Activated CD4-positive, alpha-beta memory T cell treated with anti-CD3 and anti-CD28 coated beads, Interleukin-2, amount 10 ng/mL, durations not matched to agents 7 days and 5 days (primary cell): ENCODE data around the gene CTTNBP2. TPM values are rescaled to one million over a fixed set of nuclear protein-coding genes. Genes with fewer than 3 reads are reported as not detected.

ENCODE experiments used
- CTCF ChIA-PET: fragments of 350-600 bp; sonication (Branson Sonifier 250); formaldehyde crosslinking; loops from one replicate; lab custom pipeline; 2021; ENCODE audit warnings: antibody characterized with exemption, inconsistent platforms; lab: Charles Lee
- POLR2A ChIA-PET: fragments of 350-600 bp; sonication (Branson Sonifier 250); formaldehyde crosslinking; loops from one replicate; lab custom pipeline; 2021; ENCODE audit warnings: antibody characterized with exemption; lab: Charles Lee
- DNase-seq: peaks from one replicate; pipeline ENCODE4 v3.0.0-alpha.2; 2020
- H3K27ac Mint-ChIP-seq: one replicate; pipeline ENCODE4 v1.8.0; 2021; ENCODE audit warnings: mild to moderate bottlenecking, mixed read lengths
- H3K27me3 Mint-ChIP-seq: one replicate; pipeline ENCODE4 v1.8.0; 2021; ENCODE audit warnings: mixed read lengths
- H3K36me3 Mint-ChIP-seq: one replicate; pipeline ENCODE4 v1.8.0; 2021; ENCODE audit warnings: low read depth, mixed read lengths
- H3K4me1 Mint-ChIP-seq: one replicate; pipeline ENCODE4 v1.8.0; 2021; ENCODE audit warnings: mixed read lengths
- H3K4me3 Mint-ChIP-seq: one replicate; pipeline ENCODE4 v1.8.0; 2021; ENCODE audit warnings: mild to moderate bottlenecking, mixed read lengths
- H3K9me3 Mint-ChIP-seq: one replicate; pipeline ENCODE4 v1.8.0; 2021; ENCODE audit warnings: mixed read lengths
- total RNA-seq, 2 experiments: library from RNA; stranded (reverse); gene quantifications; one replicate each; pipeline ENCODE4 v1.2.3, GENCODE V29; 2021

Gene CTTNBP2
- total RNA-seq, 2 experiments from 2014 or later, result not detected

DNA sequence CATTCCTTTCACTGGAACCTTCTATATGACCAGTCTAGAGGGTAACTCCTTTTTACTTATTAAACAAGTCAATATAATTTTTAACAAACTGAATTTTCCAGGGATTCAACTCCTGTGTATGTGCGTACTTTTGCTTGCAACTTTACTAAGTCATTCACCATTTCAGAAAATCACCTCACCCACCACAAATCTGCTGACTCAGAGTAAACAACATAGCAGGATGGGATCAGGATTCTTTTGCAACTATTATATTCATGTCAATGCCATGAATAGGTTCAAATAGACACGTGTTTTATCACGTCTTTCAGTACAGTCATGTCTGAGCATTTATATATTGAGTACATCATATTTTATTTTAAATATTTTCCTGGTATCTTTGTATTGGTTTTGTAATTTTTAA is 14.5 kb downstream of the CTTNBP2 start:
- H3K27me3 Mint-ChIP-seq, result no peaks in the 10 kb centered on the region
- ChIA-PET CTCF (no interaction called here), POLR2A (no interaction called here)
- H3K9me3 Mint-ChIP-seq, result no peaks in the 10 kb centered on the region
- no peaks in the 10 kb centered on the region for H3K4me1 Mint-ChIP-seq
- H3K4me3 Mint-ChIP-seq, result no peak overlapping the region
- DNase-seq, result no peak
- no peak overlapping the region for H3K27ac Mint-ChIP-seq
- no peaks in the 10 kb centered on the region for H3K36me3 Mint-ChIP-seq

DNA sequence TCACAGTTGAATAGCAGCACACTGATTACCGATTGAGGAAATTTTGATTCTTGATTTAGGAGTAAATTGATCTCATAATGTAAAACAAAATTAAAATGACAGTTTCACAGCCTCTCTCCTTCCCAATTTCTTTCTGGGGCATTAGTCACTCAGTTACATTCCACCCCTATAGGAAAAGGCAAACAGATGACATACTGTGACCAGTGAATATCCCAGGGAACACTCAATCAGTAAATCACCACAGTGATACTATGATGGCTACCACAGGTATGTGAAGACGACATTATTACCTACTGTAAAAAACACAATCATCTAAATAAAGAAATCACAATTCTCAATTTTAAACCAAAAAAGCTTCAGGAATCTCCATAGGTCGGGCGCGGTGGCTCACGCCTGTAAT is 15.5 kb downstream of the CTTNBP2 start:
- no peaks in the 10 kb centered on the region for H3K4me1 Mint-ChIP-seq
- H3K27ac Mint-ChIP-seq, result no peak overlapping the region
- ChIA-PET POLR2A (no interaction called here), CTCF (no interaction called here)
- H3K36me3 Mint-ChIP-seq, result no peaks in the 10 kb centered on the region
- DNase-seq, result no peak
- H3K4me3 Mint-ChIP-seq, result no peak overlapping the region
- no peaks in the 10 kb centered on the region for H3K27me3 Mint-ChIP-seq
- H3K9me3 Mint-ChIP-seq, result no peaks in the 10 kb centered on the region

DNA sequence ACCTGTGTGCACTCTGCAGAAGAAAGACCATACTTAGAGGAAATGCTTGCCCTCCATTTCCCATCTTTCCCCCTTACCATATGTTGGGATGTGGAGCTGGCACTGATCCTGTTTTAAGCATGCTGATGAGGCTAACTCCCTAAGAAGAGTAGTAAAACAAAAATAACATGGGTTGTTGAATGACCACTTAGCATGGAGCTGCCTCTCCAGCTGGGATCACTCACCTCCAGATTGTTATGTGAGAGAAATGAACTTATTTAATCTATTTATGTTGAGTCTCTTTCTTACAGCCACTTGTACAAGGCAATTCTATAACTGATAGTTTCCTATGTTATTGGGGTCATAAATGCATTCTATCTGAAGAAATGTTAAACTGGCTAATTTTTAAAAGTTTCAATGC is 17.0 kb downstream of the CTTNBP2 start:
- CTCF ChIA-PET, result no interaction called here
- H3K4me3 Mint-ChIP-seq, result no peak overlapping the region
- no peaks in the 10 kb centered on the region for H3K27me3 Mint-ChIP-seq
- H3K36me3 Mint-ChIP-seq, result no peaks in the 10 kb centered on the region
- H3K27ac Mint-ChIP-seq, result no peak overlapping the region
- no peaks in the 10 kb centered on the region for H3K4me1 Mint-ChIP-seq
- POLR2A ChIA-PET, result no interaction called here
- H3K9me3 Mint-ChIP-seq, result no peaks in the 10 kb centered on the region
- no peak for DNase-seq

DNA sequence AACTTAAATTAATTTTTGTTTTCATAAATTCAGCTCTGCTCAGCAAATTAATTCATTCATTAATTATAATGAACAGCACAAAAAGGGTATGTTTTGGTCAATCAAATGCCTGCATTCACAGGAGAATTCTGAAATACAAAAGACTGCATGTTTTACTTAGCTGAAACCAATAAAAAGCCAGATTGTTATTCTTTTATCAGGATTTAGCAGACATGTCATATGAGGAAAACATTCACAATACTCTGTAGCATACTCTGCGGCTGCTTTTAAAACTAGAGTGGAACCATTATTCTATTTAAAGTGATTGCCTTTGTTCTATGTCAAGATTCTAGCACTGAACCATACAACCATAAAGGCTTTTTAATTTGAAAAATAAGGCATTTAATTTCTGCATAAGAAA is 19.1 kb downstream of the CTTNBP2 start:
- no peak overlapping the region for H3K27ac Mint-ChIP-seq
- H3K36me3 Mint-ChIP-seq, result no peaks in the 10 kb centered on the region
- no peaks in the 10 kb centered on the region for H3K27me3 Mint-ChIP-seq
- no peaks in the 10 kb centered on the region for H3K9me3 Mint-ChIP-seq
- no peak overlapping the region for H3K4me3 Mint-ChIP-seq
- ChIA-PET CTCF (no interaction called here), POLR2A (no interaction called here)
- H3K4me1 Mint-ChIP-seq, result no peaks in the 10 kb centered on the region
- DNase-seq, result no peak

DNA sequence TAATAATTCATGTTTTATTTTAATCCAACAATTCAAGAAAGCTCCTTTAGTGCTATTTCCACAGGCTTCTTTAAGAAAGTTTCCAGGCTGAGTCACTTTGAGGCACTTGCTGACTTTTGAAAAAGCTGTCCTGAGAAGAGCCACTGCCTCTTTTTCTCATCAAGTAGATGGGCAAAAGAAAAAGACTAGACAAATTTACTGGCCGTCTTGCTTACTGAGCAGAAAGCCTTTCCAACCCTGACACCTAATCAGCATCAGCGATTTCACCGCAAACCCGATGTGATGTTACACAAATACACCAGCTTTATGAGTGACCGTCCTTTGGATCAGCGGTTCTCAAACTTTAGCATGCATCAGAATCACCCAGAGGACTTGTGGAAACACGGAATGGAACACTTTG is 24.3 kb downstream of the CTTNBP2 start:
- no peak overlapping the region for H3K27ac Mint-ChIP-seq
- no peaks in the 10 kb centered on the region for H3K36me3 Mint-ChIP-seq
- DNase-seq, result no peak
- H3K4me1 Mint-ChIP-seq, result no peaks in the 10 kb centered on the region
- POLR2A ChIA-PET, result no interaction called here
- H3K4me3 Mint-ChIP-seq, result no peak overlapping the region
- CTCF ChIA-PET, result no interaction called here
- no peaks in the 10 kb centered on the region for H3K9me3 Mint-ChIP-seq
- no peaks in the 10 kb centered on the region for H3K27me3 Mint-ChIP-seq

DNA sequence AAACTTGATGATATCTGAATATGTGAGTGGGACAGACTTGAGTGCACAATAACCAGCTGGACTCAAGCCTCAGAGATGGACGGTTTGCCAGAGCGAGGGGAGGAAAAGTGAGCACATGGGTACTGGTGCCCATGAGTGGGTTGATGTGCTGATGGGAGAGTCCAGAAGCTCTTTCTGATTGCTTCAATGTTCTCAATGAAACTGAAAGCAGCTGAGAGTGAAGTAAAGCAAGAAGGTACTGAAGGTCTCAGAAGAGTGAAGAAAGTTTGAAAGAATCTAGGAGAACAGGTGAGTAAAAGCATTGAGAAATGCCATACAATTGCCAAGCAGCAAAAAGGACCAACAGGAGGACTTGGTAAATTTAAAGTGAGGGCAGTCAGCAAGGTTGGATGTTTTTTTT is 28.6 kb downstream of the CTTNBP2 start:
- no peaks in the 10 kb centered on the region for H3K36me3 Mint-ChIP-seq
- no peak overlapping the region for H3K4me3 Mint-ChIP-seq
- no peaks in the 10 kb centered on the region for H3K4me1 Mint-ChIP-seq
- H3K27me3 Mint-ChIP-seq, result no peaks in the 10 kb centered on the region
- CTCF ChIA-PET, result no interaction called here
- POLR2A ChIA-PET, result no interaction called here
- no peaks in the 10 kb centered on the region for H3K9me3 Mint-ChIP-seq
- no peak for DNase-seq
- H3K27ac Mint-ChIP-seq, result no peak overlapping the region

DNA sequence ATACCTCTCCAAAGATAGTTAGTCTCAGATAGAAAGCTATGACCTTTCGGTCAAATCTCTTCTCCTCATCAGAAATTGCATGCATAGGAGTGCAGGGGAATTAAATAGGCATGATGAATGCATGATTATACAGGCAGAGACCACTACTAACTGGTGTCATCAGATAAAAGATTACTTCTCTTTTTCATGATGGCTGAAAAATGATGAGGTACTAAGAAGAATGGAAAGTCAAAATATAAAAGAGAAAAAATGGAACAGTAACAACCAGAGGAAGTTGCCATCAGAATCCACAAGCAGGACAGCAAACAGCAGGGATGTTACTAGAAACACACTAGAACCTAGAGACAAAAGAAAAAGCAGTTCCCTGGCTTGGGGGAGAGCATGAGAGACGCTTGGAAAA is 31.6 kb downstream of the CTTNBP2 start:
- POLR2A ChIA-PET, result no interaction called here
- no peak overlapping the region for H3K27ac Mint-ChIP-seq
- H3K36me3 Mint-ChIP-seq, result no peaks in the 10 kb centered on the region
- no peaks in the 10 kb centered on the region for H3K27me3 Mint-ChIP-seq
- DNase-seq, result no peak
- CTCF ChIA-PET, result no interaction called here
- H3K9me3 Mint-ChIP-seq, result no peaks in the 10 kb centered on the region
- H3K4me1 Mint-ChIP-seq, result no peaks in the 10 kb centered on the region
- no peak overlapping the region for H3K4me3 Mint-ChIP-seq

DNA sequence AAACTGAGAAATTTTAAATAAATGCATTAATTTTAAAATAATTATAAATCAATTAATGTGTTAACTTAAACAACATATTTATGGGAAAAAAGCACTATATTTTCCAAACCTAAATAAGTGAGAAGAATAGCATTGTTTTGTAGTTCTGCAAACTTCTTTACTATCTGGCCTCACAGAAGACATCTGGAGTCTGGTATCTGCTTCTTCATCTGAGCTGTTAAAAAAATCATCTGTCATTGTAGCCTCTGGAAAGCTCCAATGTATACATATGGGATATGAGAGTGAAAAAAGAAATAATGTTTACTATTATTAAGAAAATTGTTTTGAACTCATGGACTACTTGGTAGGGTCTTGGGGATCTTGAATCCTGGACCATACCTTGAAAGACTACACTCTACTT is 32.2 kb downstream of the CTTNBP2 start:
- CTCF ChIA-PET, result no interaction called here
- POLR2A ChIA-PET, result no interaction called here

DNA sequence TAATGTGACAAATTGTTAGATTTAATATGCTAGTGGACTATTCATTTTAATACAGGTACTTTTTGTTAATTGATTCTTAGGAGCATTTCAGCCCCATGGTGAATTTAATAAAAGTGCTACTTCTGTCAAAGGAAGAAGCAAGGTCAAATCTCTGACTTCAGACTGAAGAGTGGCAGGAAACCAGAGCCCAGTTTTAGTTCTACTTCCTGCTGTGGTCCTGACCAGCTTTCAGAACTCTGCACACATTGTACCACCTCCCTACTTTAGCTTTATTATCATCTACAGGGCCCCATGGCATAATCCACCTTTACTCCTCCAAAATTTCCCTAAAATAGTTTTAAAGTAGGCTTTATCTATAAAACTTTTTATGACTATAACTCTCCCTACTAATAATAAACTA is 33.7 kb downstream of the CTTNBP2 start:
- no peaks in the 10 kb centered on the region for H3K36me3 Mint-ChIP-seq
- no peaks in the 10 kb centered on the region for H3K9me3 Mint-ChIP-seq
- H3K4me3 Mint-ChIP-seq, result no peak overlapping the region
- ChIA-PET POLR2A (no interaction called here), CTCF (no interaction called here)
- no peak for DNase-seq
- no peaks in the 10 kb centered on the region for H3K27me3 Mint-ChIP-seq
- H3K27ac Mint-ChIP-seq, result no peak overlapping the region
- no peaks in the 10 kb centered on the region for H3K4me1 Mint-ChIP-seq

More for the DNA sequence above, 32.2 kb downstream of the CTTNBP2 start:
- Mint-ChIP-seq H3K4me3 (no peak overlapping the region), H3K27me3 (no peaks in the 10 kb centered on the region), H3K36me3 (no peaks in the 10 kb centered on the region), H3K9me3 (no peaks in the 10 kb centered on the region), H3K4me1 (no peaks in the 10 kb centered on the region), H3K27ac (no peak overlapping the region)
- DNase-seq, result no peak

DNA sequence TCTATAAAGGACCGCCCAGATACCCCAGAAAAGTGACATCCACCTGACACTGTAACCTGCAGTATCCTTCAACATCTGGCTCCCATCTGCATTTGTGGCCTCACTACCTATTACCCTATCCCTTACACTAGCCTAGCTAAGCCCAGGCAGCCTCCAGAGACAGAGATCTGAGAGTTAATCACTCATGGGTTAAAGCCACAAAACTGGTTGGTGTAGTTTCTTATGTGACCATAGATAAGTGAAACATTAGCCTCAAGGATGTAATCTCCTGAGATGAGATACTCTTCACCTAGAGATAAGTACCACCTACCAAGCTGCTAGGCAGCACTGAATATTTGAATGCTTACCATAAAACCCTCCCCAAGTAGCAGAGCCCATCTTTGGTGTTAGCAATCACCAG is 35.4 kb downstream of the CTTNBP2 start:
- Mint-ChIP-seq H3K4me1 (no peaks in the 10 kb centered on the region), H3K9me3 (no peaks in the 10 kb centered on the region), H3K4me3 (no peak overlapping the region), H3K36me3 (no peaks in the 10 kb centered on the region), H3K27ac (no peak overlapping the region), H3K27me3 (no peaks in the 10 kb centered on the region)
- ChIA-PET CTCF (no interaction called here), POLR2A (no interaction called here)
- DNase-seq, result no peak

DNA sequence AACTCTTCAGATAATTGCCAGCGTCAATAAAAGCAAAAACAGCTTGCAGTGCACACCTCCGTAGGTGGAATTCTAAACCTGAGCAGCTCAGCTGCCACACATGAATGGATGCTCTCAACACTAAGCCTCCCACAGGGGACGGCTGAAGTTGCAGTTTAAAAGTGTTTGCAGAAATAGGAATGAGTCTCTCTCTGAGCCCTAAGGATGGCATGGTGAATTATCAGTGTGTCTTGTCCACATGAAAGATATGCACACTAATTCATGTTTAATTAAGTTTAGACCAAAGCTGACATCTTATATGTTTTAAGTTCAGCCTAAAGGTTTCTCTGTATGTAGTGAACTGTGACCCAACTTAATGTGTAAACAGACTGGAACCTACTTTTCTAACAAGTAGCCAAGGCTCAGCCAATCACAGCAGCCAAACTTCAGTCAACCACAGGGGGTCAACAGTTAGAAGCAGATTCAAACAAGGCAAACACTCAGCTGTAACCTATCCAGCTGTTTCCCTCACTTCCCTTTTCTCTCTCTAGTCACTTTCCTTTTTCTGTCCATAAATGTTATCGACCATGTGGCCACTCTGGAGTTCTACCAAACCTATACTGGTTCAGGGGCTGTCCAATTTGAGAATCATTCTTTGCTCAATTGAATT is 38.1 kb downstream of the CTTNBP2 start:
- H3K27ac Mint-ChIP-seq, result no peak overlapping the region
- ChIA-PET POLR2A (no interaction called here), CTCF (no interaction called here)
- H3K36me3 Mint-ChIP-seq, result no peaks in the 10 kb centered on the region
- no peaks in the 10 kb centered on the region for H3K9me3 Mint-ChIP-seq
- H3K4me3 Mint-ChIP-seq, result no peak overlapping the region
- H3K27me3 Mint-ChIP-seq, result no peaks in the 10 kb centered on the region
- no peak for DNase-seq
- H3K4me1 Mint-ChIP-seq, result no peaks in the 10 kb centered on the region

DNA sequence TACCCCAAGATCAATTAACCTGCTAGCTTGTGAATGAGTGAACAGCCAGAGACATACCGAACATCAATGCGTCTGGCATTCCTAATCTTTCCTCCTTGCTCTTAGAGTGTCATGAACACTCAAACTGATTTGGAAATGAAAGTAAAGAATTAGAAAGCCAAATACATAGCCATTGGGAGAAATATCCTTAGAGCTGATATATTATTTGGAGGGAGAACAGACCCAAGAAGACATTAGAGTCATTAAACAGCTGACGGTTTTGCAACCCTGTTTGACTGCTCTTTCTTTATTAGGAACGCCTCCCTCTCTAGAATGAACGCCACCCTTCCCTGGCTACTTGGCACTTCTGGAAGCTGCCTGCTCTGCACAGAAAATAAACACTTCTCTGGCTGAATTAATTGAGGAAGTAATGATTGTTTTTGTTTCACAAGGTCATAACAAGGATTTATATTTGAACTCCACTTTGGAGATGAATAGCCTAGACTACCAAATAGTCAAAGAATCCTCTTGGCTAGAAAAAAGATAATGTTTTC is 42.8 kb downstream of the CTTNBP2 start:
- H3K4me3 Mint-ChIP-seq, result no peak overlapping the region
- ChIA-PET CTCF (no interaction called here), POLR2A (no interaction called here)
- no peaks in the 10 kb centered on the region for H3K27me3 Mint-ChIP-seq
- H3K4me1 Mint-ChIP-seq, result no peaks in the 10 kb centered on the region
- DNase-seq, result no peak
- no peak overlapping the region for H3K27ac Mint-ChIP-seq
- H3K36me3 Mint-ChIP-seq, result no peaks in the 10 kb centered on the region
- no peaks in the 10 kb centered on the region for H3K9me3 Mint-ChIP-seq

DNA sequence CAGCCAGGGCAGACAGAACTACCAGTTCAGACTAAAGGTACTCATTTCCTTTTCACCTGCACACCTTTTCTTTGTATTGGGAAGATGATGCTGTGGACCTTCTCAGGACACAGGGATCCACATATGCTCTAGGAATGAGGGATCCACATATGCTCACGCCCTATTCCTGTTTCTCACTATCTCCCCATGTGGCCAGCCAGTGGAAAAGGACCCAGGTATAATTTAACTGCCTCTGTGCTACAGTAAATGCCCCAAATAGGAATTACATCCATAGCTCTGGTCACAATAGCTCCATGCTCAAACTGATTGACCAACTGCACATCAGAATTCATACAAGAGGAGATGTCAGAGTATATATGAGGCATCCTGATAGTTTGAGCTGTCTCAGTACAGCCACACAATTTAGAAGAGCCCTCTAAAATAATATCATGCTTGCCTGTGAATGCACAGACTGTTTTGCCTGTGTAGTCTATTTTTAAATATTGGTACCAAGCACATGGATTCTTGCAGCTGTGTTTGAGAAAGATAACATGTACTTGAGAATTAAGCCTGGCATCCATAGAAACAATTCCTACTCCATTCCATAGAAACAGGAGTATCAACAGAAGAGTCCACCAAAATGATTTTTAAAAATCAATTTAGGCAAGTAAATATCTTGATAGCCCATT is 43.7 kb downstream of the CTTNBP2 start:
- no peak overlapping the region for H3K27ac Mint-ChIP-seq
- ChIA-PET CTCF (no interaction called here), POLR2A (no interaction called here)
- H3K27me3 Mint-ChIP-seq, result no peaks in the 10 kb centered on the region
- DNase-seq, result no peak
- no peaks in the 10 kb centered on the region for H3K36me3 Mint-ChIP-seq
- H3K9me3 Mint-ChIP-seq, result no peaks in the 10 kb centered on the region
- no peaks in the 10 kb centered on the region for H3K4me1 Mint-ChIP-seq
- H3K4me3 Mint-ChIP-seq, result no peak overlapping the region

DNA sequence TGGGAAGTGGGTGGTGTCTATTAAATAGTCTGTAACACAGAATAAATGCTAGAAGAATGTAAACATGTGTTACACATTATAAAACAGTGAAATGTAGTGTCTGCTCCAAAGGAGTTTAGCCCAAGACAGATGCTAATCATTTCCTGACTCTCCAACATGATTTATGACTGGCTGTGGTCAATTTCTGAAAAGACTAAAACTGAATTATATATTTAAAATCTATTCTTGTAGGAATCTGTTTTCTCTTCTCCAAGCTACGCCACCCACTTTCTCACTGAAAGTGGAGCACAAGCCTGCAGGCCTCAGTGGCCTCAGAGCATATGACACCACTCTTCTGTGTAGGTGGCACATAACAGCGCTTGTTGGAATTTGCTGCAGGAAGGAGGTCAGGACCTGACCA is 44.4 kb downstream of the CTTNBP2 start:
- H3K4me1 Mint-ChIP-seq, result no peaks in the 10 kb centered on the region
- CTCF ChIA-PET, result no interaction called here
- no peaks in the 10 kb centered on the region for H3K27me3 Mint-ChIP-seq
- no peaks in the 10 kb centered on the region for H3K36me3 Mint-ChIP-seq
- no peaks in the 10 kb centered on the region for H3K9me3 Mint-ChIP-seq
- H3K27ac Mint-ChIP-seq, result no peak overlapping the region
- POLR2A ChIA-PET, result no interaction called here
- DNase-seq, result no peak
- no peak overlapping the region for H3K4me3 Mint-ChIP-seq
